GM18498 (cell line): ENCODE measurements around the gene SUV39H1.
A peak's percentile ranks its signal among the peaks of the same experiment; 100 is the strongest.
"Not testable (repeated sequence)": the region's sequence is repeated elsewhere in the genome, so short reads cannot be mapped to it uniquely, and the experiment has no call there.

Source experiments
- ATAC-seq: cut with Tn5 transposase; IDR thresholded peaks from one replicate; pipeline ENCODE4 v1.9.1; 2021; ENCODE audit warnings: mild to moderate bottlenecking, moderate library complexity; ENCODE audit not compliant: unreplicated experiment

The SUV39H1 gene

GRCh38 chrX:48684134-48684533 lies 12.4 kb upstream of the SUV39H1 start:
- ATAC-seq, result no peak

GRCh38 chrX:48685416-48685815 lies 11.1 kb upstream of the SUV39H1 start:
- no peak for ATAC-seq

GRCh38 chrX:48688531-48689150 lies 7.9 kb upstream of the SUV39H1 start:
- ATAC-seq, result no peak

GRCh38 chrX:48689208-48689920 lies 7.2 kb upstream of the SUV39H1 start:
- ATAC-seq, result no peak

- ATAC-seq, result not testable (repeated sequence)
Measured at GRCh38 chrX:48691746-48692145, 4.8 kb upstream of the SUV39H1 start.

GRCh38 chrX:48694776-48695533 lies 1.6 kb upstream of the SUV39H1 start:
- ATAC-seq, result no peak

GRCh38 chrX:48695534-48695896 lies 1.0 kb upstream of the SUV39H1 start:
- ATAC-seq, result no peak

- peak; percentile 9 for ATAC-seq
Measured at GRCh38 chrX:48695925-48696300, 621 bp upstream of the SUV39H1 start.

GRCh38 chrX:48696909-48697727 lies 584 bp downstream of the SUV39H1 start:
- peak; percentile 8 for ATAC-seq

GRCh38 chrX:48698306-48698705 lies 1.8 kb downstream of the SUV39H1 start:
- ATAC-seq, result no peak

GRCh38 chrX:48700246-48700645 lies 3.7 kb downstream of the SUV39H1 start:
- no peak for ATAC-seq

- no peak for ATAC-seq
Measured at GRCh38 chrX:48700951-48701653, 4.6 kb downstream of the SUV39H1 start.

- ATAC-seq, result no peak
Measured at GRCh38 chrX:48702032-48702431, 5.5 kb downstream of the SUV39H1 start.

- no peak for ATAC-seq
Measured at GRCh38 chrX:48702716-48703115, 6.2 kb downstream of the SUV39H1 start.

GRCh38 chrX:48703228-48703627 lies 6.7 kb downstream of the SUV39H1 start:
- no peak for ATAC-seq

- no peak for ATAC-seq
Measured at GRCh38 chrX:48703642-48704481, 7.3 kb downstream of the SUV39H1 start.

GRCh38 chrX:48705871-48706270 lies 9.3 kb downstream of the SUV39H1 start:
- ATAC-seq, result no peak

- ATAC-seq, result no peak
Measured at GRCh38 chrX:48709522-48710112, 13.1 kb downstream of the SUV39H1 start.
